Embryonic facial prominence (tissue), 1 donor: ENCODE results near the gene ERGIC3.
"Not testable (repeated sequence)": the region's sequence is repeated elsewhere in the genome, so short reads cannot be mapped to it uniquely, and the experiment has no call there.

Source experiments
- DNase-seq: peaks from one replicate; pipeline ENCODE4 v3.0.0-alpha.2; 2016; ENCODE audit errors: extremely low spot score

Gene ERGIC3

DNA sequence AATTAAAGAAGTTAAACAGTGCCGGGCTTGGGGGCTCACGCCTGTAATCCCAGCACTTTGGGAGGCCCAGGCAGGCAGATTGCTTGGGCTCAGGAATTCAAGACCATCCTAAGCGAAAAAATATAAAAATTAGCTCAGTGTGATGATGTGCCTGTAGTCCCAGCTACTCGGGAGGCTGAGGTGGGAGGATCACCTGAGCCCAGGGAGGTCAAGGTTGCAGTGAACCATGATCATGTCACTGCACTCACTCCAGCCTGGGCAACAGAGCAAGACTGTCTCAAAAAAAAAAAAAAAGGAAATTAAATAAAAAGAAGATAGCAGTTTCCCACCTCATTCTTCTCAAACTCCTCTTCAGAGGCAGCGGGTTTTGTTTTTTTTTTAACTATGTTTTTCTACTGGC is 24.1 kb upstream of the ERGIC3 start:
- DNase-seq, result not testable (repeated sequence)

GRCh38 chr20:35518955-35519354 is 22.9 kb upstream of the ERGIC3 start:
- DNase-seq, result no peak

DNA sequence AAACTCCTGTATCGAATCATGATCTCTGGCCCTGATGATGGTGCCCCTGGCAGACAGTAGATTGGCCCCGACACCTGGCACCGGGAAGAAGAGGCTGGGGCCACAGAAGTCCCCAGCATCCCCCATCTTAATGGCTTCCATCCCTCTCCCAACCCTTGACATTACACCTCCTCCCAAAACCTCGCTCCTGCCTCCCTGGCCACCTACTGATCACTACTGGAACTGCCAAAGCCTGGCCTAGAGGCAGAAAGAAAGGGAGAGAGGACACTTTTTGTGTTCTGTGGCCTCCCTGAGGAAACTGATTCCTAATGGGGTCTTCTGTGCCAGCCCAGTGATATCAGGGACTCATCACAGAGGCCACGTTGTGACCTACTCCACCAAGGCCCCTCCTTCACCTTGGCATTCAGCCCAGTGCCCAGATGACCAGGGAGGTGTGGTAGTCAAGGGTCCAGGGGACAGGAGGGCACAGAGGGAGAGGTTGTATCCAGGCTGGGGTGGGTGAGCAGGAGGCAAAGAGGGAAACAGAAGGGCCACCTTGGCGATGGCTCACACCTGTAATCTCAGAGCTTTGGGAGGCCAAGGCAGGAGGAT is 18.5 kb upstream of the ERGIC3 start:
- DNase-seq, result no peak

- no peak for DNase-seq
Measured at GRCh38 chr20:35525639-35526038, 16.2 kb upstream of the ERGIC3 start.

GRCh38 chr20:35527122-35527769 is 14.6 kb upstream of the ERGIC3 start:
- DNase-seq, result no peak

- no peak for DNase-seq
Measured at GRCh38 chr20:35529552-35529951, 12.3 kb upstream of the ERGIC3 start, which contains the start of gene C20orf173. Gene C20orf173 (minus strand): TSS chr20:35529652. CDS start chr20:35529373, 279 bp downstream.

- DNase-seq, result no peak
Measured at GRCh38 chr20:35539756-35540212, 2.1 kb upstream of the ERGIC3 start.

DNA sequence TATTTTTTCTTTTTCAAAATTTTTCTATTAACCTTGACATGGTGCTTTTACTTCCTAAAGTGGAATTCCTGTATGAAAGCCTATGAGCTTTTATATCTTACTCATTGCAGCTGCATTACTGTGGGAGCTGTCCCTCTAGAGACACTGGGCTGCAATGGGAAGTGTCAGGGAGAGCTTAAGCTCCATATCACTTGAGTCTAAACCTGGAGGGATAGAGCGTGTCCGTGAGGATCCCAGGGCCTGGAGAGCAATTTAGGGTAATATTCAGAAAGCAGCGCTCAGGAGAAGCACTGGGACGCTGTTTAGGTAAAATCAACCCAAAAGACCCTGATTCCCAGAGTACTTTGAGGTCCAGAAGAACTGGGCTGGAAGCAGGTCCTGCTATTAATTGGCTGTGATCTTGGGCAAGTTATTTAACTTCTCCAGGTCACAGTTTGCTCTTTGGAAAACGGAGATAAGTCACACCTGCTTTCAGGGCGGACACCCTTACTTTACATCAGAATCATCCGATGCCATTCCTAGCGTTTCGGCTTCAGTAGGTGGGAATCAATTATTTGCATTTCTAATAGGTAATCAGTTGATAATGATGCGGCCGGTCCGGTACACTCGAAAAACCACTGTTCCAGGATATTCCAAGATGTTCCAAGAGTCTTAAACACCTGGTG is 628 bp upstream of the ERGIC3 start:
- no peak for DNase-seq

GRCh38 chr20:35542990-35543389 is 1.1 kb downstream of the ERGIC3 start:
- DNase-seq, result no peak

GRCh38 chr20:35544436-35544835 is 2.6 kb downstream of the ERGIC3 start:
- DNase-seq, result no peak

DNA sequence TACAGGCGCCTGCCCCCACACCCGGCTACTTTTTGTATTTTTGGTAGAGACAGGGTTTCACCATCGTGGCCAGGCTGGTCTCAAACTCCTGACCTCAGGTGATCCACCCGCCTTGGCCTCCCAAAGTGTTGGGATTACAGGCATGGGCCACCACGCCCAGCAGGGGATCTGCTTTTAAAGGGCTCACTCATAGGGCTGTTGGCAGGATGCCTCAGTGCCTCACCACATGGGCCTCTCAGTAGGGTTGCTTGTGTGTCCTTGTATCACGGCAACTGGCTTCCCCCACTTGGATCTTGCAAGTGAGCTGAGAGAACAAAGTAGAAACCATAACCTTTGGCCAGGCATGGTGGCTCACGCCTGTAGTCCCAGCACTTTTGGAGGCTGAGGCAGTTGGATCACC is 3.1 kb downstream of the ERGIC3 start:
- not testable (repeated sequence) for DNase-seq

GRCh38 chr20:35546127-35546526 is 4.2 kb downstream of the ERGIC3 start:
- no peak for DNase-seq

GRCh38 chr20:35547329-35547728 is 5.5 kb downstream of the ERGIC3 start:
- no peak for DNase-seq

DNA sequence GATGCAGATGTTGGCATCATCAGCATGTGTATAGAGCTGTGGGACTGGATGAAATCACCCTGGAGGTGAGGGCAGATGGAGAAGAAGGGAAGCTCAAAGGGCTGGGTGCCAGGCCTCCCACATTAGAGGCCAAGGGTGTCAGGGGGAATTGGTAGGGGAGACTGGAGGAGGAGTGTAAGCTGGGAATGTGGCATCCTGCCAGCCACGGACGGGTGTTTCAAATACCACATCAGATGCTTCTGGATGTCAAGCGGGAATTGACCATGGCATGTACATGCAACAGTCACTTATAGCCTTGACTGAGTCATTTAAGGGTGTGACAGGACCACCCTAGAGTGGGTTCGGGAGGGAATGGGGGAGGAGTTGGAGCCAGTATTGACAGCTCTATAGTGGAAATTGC is 9.6 kb downstream of the ERGIC3 start:
- no peak for DNase-seq

GRCh38 chr20:35552914-35553313 is 11.0 kb downstream of the ERGIC3 start:
- no peak for DNase-seq

- DNase-seq, result not testable (repeated sequence)
Measured at GRCh38 chr20:35555461-35555860, 13.6 kb downstream of the ERGIC3 start.

DNA sequence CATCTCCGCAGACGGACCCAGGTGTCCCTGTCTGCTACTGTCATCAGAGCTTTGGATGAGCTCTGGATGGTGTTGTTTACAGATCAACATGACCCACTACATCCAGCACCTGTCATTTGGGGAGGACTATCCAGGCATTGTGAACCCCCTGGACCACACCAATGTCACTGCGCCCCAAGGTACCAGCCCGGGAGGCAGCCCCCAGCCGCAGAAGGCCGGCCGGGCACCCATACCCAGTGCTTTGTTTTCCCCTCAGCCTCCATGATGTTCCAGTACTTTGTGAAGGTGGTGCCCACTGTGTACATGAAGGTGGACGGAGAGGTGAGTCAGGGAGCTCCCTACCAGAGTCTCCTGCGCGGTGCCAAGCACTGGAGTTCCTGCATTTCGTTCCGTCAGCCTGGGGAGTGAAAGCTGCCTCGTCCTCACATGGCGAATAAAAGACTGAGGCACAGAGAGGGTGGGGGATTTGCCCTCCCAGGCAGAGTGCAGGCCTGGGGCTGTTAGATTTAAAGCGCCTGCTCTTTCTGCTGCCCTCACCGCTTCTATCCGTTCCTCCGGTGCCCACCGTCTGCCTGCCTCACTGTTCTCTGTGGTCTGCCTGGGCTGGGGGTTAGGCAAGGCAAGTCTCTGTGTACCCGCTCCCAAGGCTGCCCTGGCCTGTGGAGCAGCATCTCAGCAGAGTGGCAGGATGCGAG is 14.2 kb downstream of the ERGIC3 start:
- no peak for DNase-seq

DNA sequence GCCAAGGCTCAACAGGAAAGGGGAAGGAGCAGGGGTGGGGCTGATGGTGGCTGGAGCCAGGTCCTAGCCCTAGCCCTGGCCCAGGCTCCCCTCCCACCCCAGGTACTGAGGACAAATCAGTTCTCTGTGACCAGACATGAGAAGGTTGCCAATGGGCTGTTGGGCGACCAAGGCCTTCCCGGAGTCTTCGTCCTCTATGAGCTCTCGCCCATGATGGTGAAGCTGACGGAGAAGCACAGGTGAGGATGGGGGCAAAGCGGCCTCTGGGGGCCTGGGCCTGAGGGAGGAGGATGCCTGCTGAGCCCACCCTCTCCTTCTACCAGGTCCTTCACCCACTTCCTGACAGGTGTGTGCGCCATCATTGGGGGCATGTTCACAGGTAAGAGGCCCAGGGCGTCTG is 15.0 kb downstream of the ERGIC3 start:
- no peak for DNase-seq

DNA sequence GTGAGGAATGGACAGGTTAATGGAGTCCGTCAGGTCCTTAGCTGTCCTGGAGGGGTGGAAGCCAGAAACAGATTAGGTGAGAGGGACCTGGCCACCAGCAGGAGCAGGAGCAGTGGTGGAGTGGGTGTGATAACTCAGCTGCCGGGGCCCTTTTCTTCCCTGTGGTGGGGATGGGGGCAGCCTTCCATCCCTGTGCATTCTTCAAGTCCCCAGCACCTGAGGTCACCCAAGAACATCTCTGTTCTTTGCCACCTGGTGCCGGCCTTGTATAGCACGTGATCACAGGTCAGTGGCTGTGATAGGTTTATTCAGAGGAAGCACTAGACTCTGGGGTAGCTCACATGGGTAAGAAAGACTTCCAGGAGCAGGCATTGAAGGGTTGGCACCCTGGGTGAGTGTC is 16.6 kb downstream of the ERGIC3 start:
- no peak for DNase-seq

GRCh38 chr20:35559042-35559693 is 17.3 kb downstream of the ERGIC3 start:
- DNase-seq, result no peak

DNA sequence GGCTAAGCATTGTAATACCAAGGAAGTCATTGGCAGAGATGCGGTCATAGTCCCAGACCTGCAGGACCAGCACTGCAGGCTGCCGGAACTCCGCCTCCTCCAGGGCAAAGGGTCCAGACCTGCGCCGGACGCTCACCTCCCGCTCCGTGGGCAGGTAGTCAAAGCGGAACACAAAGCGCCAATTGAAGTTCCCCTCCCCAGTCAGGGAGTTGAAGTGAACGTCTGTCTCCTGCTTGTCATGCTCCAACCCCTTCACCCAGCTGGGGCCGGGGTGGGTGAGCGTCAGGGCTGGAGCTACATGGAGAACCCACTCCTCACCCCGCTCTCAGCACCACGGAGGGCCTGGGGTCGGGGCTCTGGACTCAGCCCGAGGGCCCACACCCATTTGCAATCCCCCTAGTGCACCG is 18.2 kb downstream of the ERGIC3 start:
- no peak for DNase-seq

DNA sequence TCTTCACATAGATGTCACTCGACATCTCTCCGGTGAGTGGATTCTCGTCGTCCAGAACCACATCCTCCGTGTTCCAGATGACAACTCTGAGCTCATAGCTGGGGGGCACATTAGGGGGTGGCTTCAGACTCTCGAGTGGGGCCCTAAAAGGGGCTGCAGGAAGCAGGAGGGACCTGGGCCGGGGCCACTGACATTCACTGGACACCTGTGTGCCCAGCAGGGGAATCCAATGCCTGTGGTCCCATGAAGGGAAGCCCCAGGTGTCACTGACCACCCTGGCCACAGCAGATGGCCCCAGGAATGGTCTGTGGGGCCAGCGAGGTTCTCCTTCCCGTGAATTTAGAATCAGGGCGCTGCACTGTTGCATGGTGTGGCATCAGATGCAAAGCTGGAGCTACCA is 18.7 kb downstream of the ERGIC3 start:
- DNase-seq, result no peak
